Activated CD4-positive, alpha-beta T cell treated with anti-CD3 and anti-CD28 coated beads, Interleukin-2, amount 10 ng/mL, durations not matched to agents 7 days and 5 days (primary cell): ENCODE results near the gene STAT4. TPM values are rescaled to one million over a fixed set of nuclear protein-coding genes. Genes with fewer than 3 reads are reported as not detected.

Experiments
- CTCF ChIA-PET: fragments of 350-600 bp; sonication (Branson Sonifier 250); formaldehyde crosslinking; loops from one replicate; lab custom pipeline; 2021; ENCODE audit warnings: antibody characterized with exemption; lab: Charles Lee
- POLR2A ChIA-PET: fragments of 350-600 bp; sonication (Branson Sonifier 250); formaldehyde crosslinking; loops from one replicate; lab custom pipeline; 2021; ENCODE audit warnings: antibody characterized with exemption; lab: Charles Lee
- DNase-seq: peaks from one replicate; pipeline ENCODE4 v3.0.0-alpha.2; 2020
- H3K27ac Mint-ChIP-seq: one replicate; pipeline ENCODE4 v1.8.0; 2021; ENCODE audit warnings: mild to moderate bottlenecking, moderate library complexity, mixed read lengths
- H3K27me3 Mint-ChIP-seq: one replicate; pipeline ENCODE4 v1.8.0; 2021; ENCODE audit warnings: mixed read lengths
- H3K36me3 Mint-ChIP-seq: one replicate; pipeline ENCODE4 v1.8.0; 2021; ENCODE audit warnings: low read depth, mixed read lengths
- H3K4me1 Mint-ChIP-seq: one replicate; pipeline ENCODE4 v1.8.0; 2021; ENCODE audit warnings: mixed read lengths
- H3K4me3 Mint-ChIP-seq: one replicate; pipeline ENCODE4 v1.8.0; 2021; ENCODE audit warnings: mild to moderate bottlenecking, moderate library complexity, mixed read lengths
- H3K9me3 Mint-ChIP-seq: one replicate; pipeline ENCODE4 v1.8.0; 2021; ENCODE audit warnings: mixed read lengths
- total RNA-seq, 2 experiments: library from RNA; stranded (reverse); gene quantifications; one replicate each; pipeline ENCODE4 v1.2.3, GENCODE V29; 2021

Gene STAT4
- total RNA-seq, 2 experiments from 2014 or later: 72.6 to 84.4 TPM

DNA sequence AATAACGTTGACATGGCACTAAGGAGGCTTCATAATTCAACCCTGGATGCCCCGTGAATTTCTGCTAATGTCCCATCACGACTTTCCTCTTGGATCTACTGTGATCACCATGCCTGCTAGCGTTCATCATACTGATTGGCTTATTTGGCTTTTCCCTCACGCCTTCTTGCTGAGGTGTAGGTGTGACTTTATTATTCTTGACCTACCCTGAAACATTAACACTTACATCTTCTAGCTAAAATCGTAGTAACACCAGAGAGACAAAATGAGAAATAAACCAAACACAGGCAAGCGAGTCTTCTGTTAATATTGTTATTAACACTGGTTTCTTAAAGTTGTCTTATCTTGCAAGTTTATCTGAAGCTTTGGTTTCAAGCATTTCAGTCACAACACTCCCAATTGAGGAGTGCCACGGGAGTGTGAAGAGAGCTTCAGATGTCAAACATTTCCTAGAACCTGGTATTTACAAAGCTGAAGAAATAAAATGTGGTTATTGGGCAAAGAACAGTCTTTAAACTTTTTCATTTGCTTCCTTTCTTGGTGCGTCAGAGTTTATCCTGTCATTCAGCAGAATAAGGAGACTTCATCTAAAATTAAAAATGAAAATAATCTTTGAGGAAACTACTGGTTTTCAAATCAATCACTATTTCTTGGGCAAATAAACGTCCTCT, 121.4 kb downstream of the STAT4 start:
- Mint-ChIP-seq H3K4me1 (peaks cover 77% of the 10 kb centered on the region), H3K36me3 (peaks cover 68% of the 10 kb centered on the region), H3K27ac (peak overlapping the region; percentile 69), H3K27me3 (no peaks in the 10 kb centered on the region), H3K4me3 (peak overlapping the region; percentile 39), H3K9me3 (peaks cover 10% of the 10 kb centered on the region)
- ChIA-PET CTCF (interaction anchor here (0.7 to 3.1 kb wide), 5 partner anchors 9 to 126 kb away, joined by 3 to 20 read pairs (median 4); partner anchors contain the start of gene STAT1), POLR2A (interaction anchor here (0.7 to 1.2 kb wide), 2 partner anchors 15 to 18 kb away, joined by 4 read pairs; no protein-coding TSS in a partner anchor)
- no peak for DNase-seq

- Mint-ChIP-seq H3K27me3 (no peaks in the 10 kb centered on the region), H3K4me1 (peaks cover 70% of the 10 kb centered on the region), H3K36me3 (peaks cover 47% of the 10 kb centered on the region), H3K9me3 (peaks cover 10% of the 10 kb centered on the region), H3K27ac (no peak overlapping the region), H3K4me3 (no peak overlapping the region)
- no peak for DNase-seq
- CTCF ChIA-PET: interaction anchor here (0.6 to 1.4 kb wide), 2 partner anchors 11 to 35 kb away, joined by 3 to 4 read pairs; no protein-coding TSS in a partner anchor
- POLR2A ChIA-PET: interaction anchor here (0.6 kb wide), 1 partner anchor 38 kb away, joined by 3 read pairs; no protein-coding TSS in a partner anchor
Observed at GRCh38 chr2:191026377-191026776, 124.4 kb downstream of the STAT4 start.

DNA sequence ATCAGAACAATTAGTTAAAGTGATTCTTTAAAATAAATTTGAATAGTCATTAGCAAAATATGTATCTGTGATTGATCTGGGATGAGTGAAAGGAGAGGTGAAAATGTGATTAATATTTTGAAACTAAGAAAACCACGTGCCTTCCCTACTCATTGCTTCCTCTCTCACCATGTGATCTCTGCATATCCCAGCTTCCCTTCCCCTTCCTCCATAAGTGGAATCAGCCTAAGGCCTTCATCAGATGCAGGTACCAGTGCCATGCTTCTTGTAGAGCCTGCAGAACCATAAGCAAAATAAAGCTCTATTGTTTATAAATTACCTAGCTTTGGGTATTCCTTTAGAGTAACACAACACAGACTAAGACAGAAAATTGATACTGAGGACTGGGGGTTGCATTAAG, 125.7 kb downstream of the STAT4 start:
- H3K9me3 Mint-ChIP-seq: peaks cover 10% of the 10 kb centered on the region
- H3K27ac Mint-ChIP-seq: peak overlapping the region; percentile 61
- H3K27me3 Mint-ChIP-seq: no peaks in the 10 kb centered on the region
- H3K36me3 Mint-ChIP-seq: peaks cover 36% of the 10 kb centered on the region
- CTCF ChIA-PET: interaction anchor here (1.0 to 4.2 kb wide), 3 partner anchors 24 to 36 kb away, joined by 3 to 17 read pairs (median 4); no protein-coding TSS in a partner anchor
- POLR2A ChIA-PET: interaction anchor here (1.3 kb wide), 1 partner anchor 11 kb away, joined by 3 read pairs; no protein-coding TSS in a partner anchor
- no peak for DNase-seq
- no peak overlapping the region for H3K4me3 Mint-ChIP-seq
- peaks cover 59% of the 10 kb centered on the region for H3K4me1 Mint-ChIP-seq

DNA sequence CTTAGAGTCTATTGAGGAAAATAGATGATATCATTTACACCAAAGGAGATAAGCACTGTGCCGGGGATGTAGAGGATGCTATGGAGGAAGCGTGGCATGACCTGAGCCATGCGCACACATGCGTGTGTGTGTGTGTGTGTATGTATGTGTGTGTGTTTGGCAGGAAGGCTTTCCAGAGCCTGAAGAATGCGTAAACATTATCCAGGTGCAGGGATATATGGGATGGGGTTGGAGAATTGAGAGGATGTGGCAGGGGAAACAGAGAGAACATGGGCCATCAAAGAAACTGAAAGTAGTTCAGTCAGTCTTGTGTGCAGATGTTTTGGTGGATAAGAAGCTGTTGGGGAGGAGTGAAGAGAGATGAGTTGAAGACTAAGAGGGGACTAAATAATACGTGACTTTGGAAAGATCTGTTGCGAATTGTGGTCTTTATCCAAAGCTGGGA, 127.5 kb downstream of the STAT4 start:
- peaks cover 25% of the 10 kb centered on the region for H3K36me3 Mint-ChIP-seq
- peaks cover 10% of the 10 kb centered on the region for H3K9me3 Mint-ChIP-seq
- no peak overlapping the region for H3K4me3 Mint-ChIP-seq
- ChIA-PET CTCF (interaction anchor here (0.8 to 4.2 kb wide), 7 partner anchors 11 to 658 kb away, joined by 3 to 17 read pairs (median 4); no protein-coding TSS in a partner anchor), POLR2A (interaction anchor here (1.0 to 2.1 kb wide), 2 partner anchors 9 to 11 kb away, joined by 6 to 19 read pairs; partner anchors contain the start of gene STAT1)
- DNase-seq: peak; percentile 56
- peaks cover 57% of the 10 kb centered on the region for H3K4me1 Mint-ChIP-seq
- no peak overlapping the region for H3K27ac Mint-ChIP-seq
- H3K27me3 Mint-ChIP-seq: no peaks in the 10 kb centered on the region

GRCh38 chr2:191020742-191021381, 129.9 kb downstream of the STAT4 start:
- H3K9me3 Mint-ChIP-seq: peaks cover 11% of the 10 kb centered on the region
- no peak overlapping the region for H3K4me3 Mint-ChIP-seq
- POLR2A ChIA-PET: interaction anchor here (0.5 to 1.4 kb wide), 2 partner anchors 9 to 28 kb away, joined by 4 to 8 read pairs; no protein-coding TSS in a partner anchor
- H3K27ac Mint-ChIP-seq: no peak overlapping the region
- CTCF ChIA-PET: interaction anchor here (0.8 to 1.8 kb wide), 3 partner anchors 8 to 135 kb away, joined by 3 to 4 read pairs (median 3); no protein-coding TSS in a partner anchor
- H3K4me1 Mint-ChIP-seq: peaks cover 50% of the 10 kb centered on the region
- H3K36me3 Mint-ChIP-seq: peaks cover 12% of the 10 kb centered on the region
- no peaks in the 10 kb centered on the region for H3K27me3 Mint-ChIP-seq
- no peak for DNase-seq

DNA sequence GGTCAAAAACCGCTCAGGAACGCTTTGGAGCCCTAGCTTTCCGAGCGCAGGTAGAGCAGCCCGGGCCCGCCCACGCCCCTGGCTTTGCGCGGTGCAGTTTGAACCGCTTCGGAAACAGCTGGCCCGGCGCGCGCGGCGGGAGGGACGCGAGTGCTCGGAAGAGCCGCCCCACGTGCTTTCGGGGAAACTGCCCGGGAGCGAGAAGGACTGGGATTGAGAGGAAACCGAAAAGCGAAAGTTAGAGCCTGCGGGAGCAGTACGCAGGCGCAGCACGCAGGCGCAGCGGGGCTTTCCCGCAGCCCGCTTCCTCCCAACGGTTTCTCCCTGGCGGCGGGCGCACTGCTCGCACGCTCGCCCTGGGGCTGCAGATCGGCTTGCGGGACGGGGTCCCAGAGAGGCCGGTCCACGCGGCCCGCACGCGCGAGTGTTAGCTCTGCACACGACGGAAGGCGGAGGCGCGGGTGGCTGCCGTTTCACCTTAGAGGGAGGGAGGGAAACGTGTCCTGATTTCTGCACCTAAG, 130.5 kb downstream of the STAT4 start:
- H3K27me3 Mint-ChIP-seq: no peaks in the 10 kb centered on the region
- POLR2A ChIA-PET: interaction anchor here (0.5 to 1.4 kb wide), 3 partner anchors 8 to 27 kb away, joined by 3 to 8 read pairs (median 4); no protein-coding TSS in a partner anchor
- H3K27ac Mint-ChIP-seq: no peak overlapping the region
- H3K9me3 Mint-ChIP-seq: peaks cover 13% of the 10 kb centered on the region
- peak; percentile 92 for DNase-seq
- H3K4me3 Mint-ChIP-seq: no peak overlapping the region
- H3K36me3 Mint-ChIP-seq: peaks cover 14% of the 10 kb centered on the region
- CTCF ChIA-PET: interaction anchor here (0.8 to 1.8 kb wide), 4 partner anchors 8 to 18 kb away, joined by 3 to 4 read pairs (median 3); no protein-coding TSS in a partner anchor
- peaks cover 46% of the 10 kb centered on the region for H3K4me1 Mint-ChIP-seq

DNA sequence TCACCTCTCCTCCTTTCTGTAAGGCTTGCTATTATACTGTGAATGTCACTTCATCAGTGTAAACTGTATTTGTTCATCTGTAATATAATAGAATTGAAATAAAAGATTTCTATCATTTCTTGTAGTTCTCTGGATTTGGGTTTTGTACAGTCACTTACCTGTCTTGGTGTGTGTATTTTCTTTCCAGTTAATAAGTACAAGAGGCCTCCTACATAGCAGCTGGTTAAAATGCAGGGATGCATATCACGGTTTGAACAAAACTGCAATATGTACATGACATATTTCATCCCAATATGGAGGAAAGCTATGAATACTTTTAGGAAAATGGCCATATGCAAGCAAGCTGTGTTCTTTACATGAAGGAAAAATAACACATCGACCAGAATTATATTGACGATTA, 131.4 kb downstream of the STAT4 start:
- POLR2A ChIA-PET: interaction anchor here (0.7 kb wide), 1 partner anchor 9 kb away, joined by 3 read pairs; no protein-coding TSS in a partner anchor
- CTCF ChIA-PET: interaction anchor here (0.8 to 1.8 kb wide), 5 partner anchors 8 to 23 kb away, joined by 3 to 4 read pairs (median 3); no protein-coding TSS in a partner anchor
- Mint-ChIP-seq H3K4me3 (no peak overlapping the region), H3K4me1 (peaks cover 37% of the 10 kb centered on the region), H3K27me3 (no peaks in the 10 kb centered on the region), H3K9me3 (peaks cover 12% of the 10 kb centered on the region), H3K36me3 (peaks cover 12% of the 10 kb centered on the region), H3K27ac (no peak overlapping the region)
- DNase-seq: no peak

- CTCF ChIA-PET: interaction anchor here (1.0 to 1.1 kb wide), 2 partner anchors 17 to 23 kb away, joined by 3 read pairs; no protein-coding TSS in a partner anchor
- peaks cover 12% of the 10 kb centered on the region for H3K9me3 Mint-ChIP-seq
- H3K27ac Mint-ChIP-seq: no peak overlapping the region
- peak overlapping the region; percentile 61 for H3K4me3 Mint-ChIP-seq
- POLR2A ChIA-PET: no interaction called here
- peaks cover 34% of the 10 kb centered on the region for H3K4me1 Mint-ChIP-seq
- DNase-seq: no peak
- peaks cover 12% of the 10 kb centered on the region for H3K36me3 Mint-ChIP-seq
- H3K27me3 Mint-ChIP-seq: no peaks in the 10 kb centered on the region
Observed at GRCh38 chr2:191018643-191019119, 132.1 kb downstream of the STAT4 start.

GRCh38 chr2:191018048-191018447, 132.7 kb downstream of the STAT4 start:
- Mint-ChIP-seq H3K4me1 (peaks cover 34% of the 10 kb centered on the region), H3K36me3 (peaks cover 12% of the 10 kb centered on the region), H3K27me3 (no peaks in the 10 kb centered on the region), H3K4me3 (peak overlapping the region; percentile 61), H3K27ac (no peak overlapping the region), H3K9me3 (peaks cover 12% of the 10 kb centered on the region)
- ChIA-PET POLR2A (no interaction called here), CTCF (no interaction called here)
- DNase-seq: no peak

DNA sequence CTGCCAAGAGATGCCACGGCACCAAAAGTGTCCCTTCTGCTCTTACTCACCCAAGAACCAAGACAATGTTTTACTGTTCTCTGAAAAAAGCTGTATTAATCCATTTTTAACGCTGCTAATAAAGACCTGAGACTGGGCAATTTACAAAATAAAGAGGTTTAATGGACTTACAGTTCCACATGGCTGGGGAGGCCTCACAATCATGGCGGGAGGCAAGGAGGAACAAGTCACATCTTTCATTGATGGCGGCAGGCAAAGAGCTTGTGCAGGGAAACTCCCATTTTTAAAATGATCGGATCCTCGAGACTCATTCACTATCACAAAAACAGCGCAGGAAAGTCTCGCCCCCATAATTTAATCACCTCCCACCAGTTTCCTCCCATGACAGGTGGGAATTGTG, 135.0 kb downstream of the STAT4 start:
- Mint-ChIP-seq H3K27ac (no peak overlapping the region), H3K4me1 (peaks cover 38% of the 10 kb centered on the region), H3K36me3 (peaks cover 12% of the 10 kb centered on the region), H3K27me3 (no peaks in the 10 kb centered on the region), H3K4me3 (no peak overlapping the region), H3K9me3 (peaks cover 12% of the 10 kb centered on the region)
- DNase-seq: no peak
- POLR2A ChIA-PET: no interaction called here
- CTCF ChIA-PET: interaction anchor here (0.6 kb wide), 1 partner anchor 28 kb away, joined by 3 read pairs; no protein-coding TSS in a partner anchor

DNA sequence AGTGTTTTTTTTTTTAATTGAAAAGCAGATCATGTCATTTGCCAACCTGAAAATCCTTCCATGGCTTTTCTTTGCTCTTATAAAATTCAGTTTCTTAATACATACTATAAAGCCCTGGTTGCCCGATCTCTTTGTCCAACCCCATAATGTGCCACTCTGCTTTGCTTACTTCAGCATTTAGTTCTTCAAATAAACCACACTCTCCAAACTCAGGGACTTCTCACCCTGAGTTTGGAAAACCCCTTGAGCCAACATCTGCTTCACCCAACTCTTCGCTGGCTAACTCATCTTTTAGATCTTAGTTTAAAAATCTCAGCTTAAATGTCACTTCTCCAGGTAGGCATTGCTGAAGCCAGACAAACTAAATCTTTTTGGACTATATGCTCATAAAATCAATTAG, 135.6 kb downstream of the STAT4 start:
- H3K9me3 Mint-ChIP-seq: peaks cover 12% of the 10 kb centered on the region
- no peaks in the 10 kb centered on the region for H3K27me3 Mint-ChIP-seq
- peaks cover 40% of the 10 kb centered on the region for H3K4me1 Mint-ChIP-seq
- H3K4me3 Mint-ChIP-seq: no peak overlapping the region
- no peak for DNase-seq
- peaks cover 14% of the 10 kb centered on the region for H3K36me3 Mint-ChIP-seq
- ChIA-PET CTCF (interaction anchor here (1.2 to 1.4 kb wide), 2 partner anchors 13 to 140 kb away, joined by 5 to 6 read pairs; no protein-coding TSS in a partner anchor), POLR2A (no interaction called here)
- H3K27ac Mint-ChIP-seq: no peak overlapping the region

GRCh38 chr2:191014653-191015020, 136.2 kb downstream of the STAT4 start:
- ChIA-PET CTCF (interaction anchor here (0.8 to 1.4 kb wide), 5 partner anchors 12 to 141 kb away, joined by 3 to 6 read pairs (median 3); no protein-coding TSS in a partner anchor), POLR2A (interaction anchor here (0.6 to 0.8 kb wide), 6 partner anchors 8 to 49 kb away, joined by 3 to 6 read pairs (median 4); no protein-coding TSS in a partner anchor)

More at GRCh38 chr2:191014653-191015020, 136.2 kb downstream of the STAT4 start:
- no peaks in the 10 kb centered on the region for H3K27me3 Mint-ChIP-seq
- DNase-seq: peak; percentile 36
- peaks cover 20% of the 10 kb centered on the region for H3K36me3 Mint-ChIP-seq
- peaks cover 42% of the 10 kb centered on the region for H3K4me1 Mint-ChIP-seq
- H3K27ac Mint-ChIP-seq: no peak overlapping the region
- H3K9me3 Mint-ChIP-seq: peaks cover 12% of the 10 kb centered on the region
- no peak overlapping the region for H3K4me3 Mint-ChIP-seq
